ENCODE data around the gene DNM1. TPM values are rescaled to one million over a fixed set of nuclear protein-coding genes. Genes with fewer than 3 reads are reported as not detected.

DNM1 gene
- total RNA-seq, 1 experiment from 2014 or later: 5.0 TPM

DNA sequence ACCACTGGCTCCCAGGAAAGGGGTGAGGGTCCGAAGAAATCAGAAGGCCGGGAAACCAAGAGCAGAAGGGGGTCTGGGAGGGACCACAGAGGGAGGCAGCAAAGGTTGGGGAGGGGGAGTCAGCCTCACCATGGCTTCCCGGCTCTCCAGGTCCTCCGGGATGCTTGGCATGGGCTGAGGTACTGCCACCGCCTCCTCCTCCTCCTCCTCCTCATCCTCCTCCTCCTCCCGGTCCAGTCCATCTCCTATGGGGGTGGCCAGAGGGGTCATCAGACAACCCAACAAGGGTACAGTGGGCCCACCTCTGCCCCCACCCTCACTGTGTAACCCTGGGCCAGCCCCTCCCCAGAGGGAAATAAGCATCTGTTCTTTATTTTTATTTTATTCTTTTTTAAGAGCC lies 55.1 kb downstream of the DNM1 start:
- H3K36me3 ChIP-seq (ENCODE audit: insufficient read depth, low read length): 0 out of 2 replicates have a peak, but pooled peaks cover 2% of the 10 kb centered on the region
- no peaks in the 10 kb centered on the region for H3K27me3 ChIP-seq (ENCODE audit: low read length)
- no peaks in the 10 kb centered on the region for H3K79me2 ChIP-seq (ENCODE audit: low read length)
- H4K20me1 ChIP-seq (ENCODE audit: insufficient read depth, low read depth, low read length): 0 out of 2 replicates have a peak, but pooled peaks cover 6% of the 10 kb centered on the region
- no peak overlapping the region for H3K4me2 ChIP-seq (ENCODE audit: low read depth, low read length, poor library complexity, severe bottlenecking)
- no peak for DNase-seq
- H3K9me3 ChIP-seq (ENCODE audit: low read length): no peaks in the 10 kb centered on the region
- no peak overlapping the region for H3K4me3 ChIP-seq (ENCODE audit: low read length)
- H2AFZ ChIP-seq (ENCODE audit: low read length): no peak overlapping the region
- H3K9me2 ChIP-seq (replicated peaks; ENCODE audit: insufficient read depth, low read length): no peaks in the 10 kb centered on the region
- peaks cover 3% of the 10 kb centered on the region for H3K4me1 ChIP-seq (ENCODE audit: low read length)
- H3K27ac ChIP-seq (ENCODE audit: low read length): no peak overlapping the region
- no peak overlapping the region for H3K9ac ChIP-seq (ENCODE audit: low read length)

- H3K4me3 ChIP-seq (ENCODE audit: low read length): no peak overlapping the region
- DNase-seq: no peak
- H3K4me2 ChIP-seq (ENCODE audit: low read depth, low read length, poor library complexity, severe bottlenecking): no peak overlapping the region
- H3K9me2 ChIP-seq (replicated peaks; ENCODE audit: insufficient read depth, low read length): no peaks in the 10 kb centered on the region
- H3K36me3 ChIP-seq (ENCODE audit: insufficient read depth, low read length): 0 out of 2 replicates have a peak, but pooled peaks cover 2% of the 10 kb centered on the region
- no peaks in the 10 kb centered on the region for H3K27me3 ChIP-seq (ENCODE audit: low read length)
- no peaks in the 10 kb centered on the region; the same call in 1 of the 2 replicates for H3K4me1 ChIP-seq (ENCODE audit: low read length)
- 0 out of 2 replicates have a peak, but pooled peaks cover 6% of the 10 kb centered on the region for H4K20me1 ChIP-seq (ENCODE audit: insufficient read depth, low read depth, low read length)
- H2AFZ ChIP-seq (ENCODE audit: low read length): no peak overlapping the region
- H3K27ac ChIP-seq (ENCODE audit: low read length): no peak overlapping the region
- no peaks in the 10 kb centered on the region for H3K79me2 ChIP-seq (ENCODE audit: low read length)
- no peaks in the 10 kb centered on the region for H3K9me3 ChIP-seq (ENCODE audit: low read length)
- no peak overlapping the region for H3K9ac ChIP-seq (ENCODE audit: low read length)
Observed at GRCh38 chr9:128259156-128259555, 56.0 kb downstream of the DNM1 start.

GRCh38 chr9:128260340-128260739 lies 57.2 kb downstream of the DNM1 start:
- Histone ChIP-seq H3K4me3 (ENCODE audit: low read length) (no peak overlapping the region), H3K27ac (ENCODE audit: low read length) (no peak overlapping the region), H3K9ac (ENCODE audit: low read length) (no peak overlapping the region), H3K9me2 (replicated peaks; ENCODE audit: insufficient read depth, low read length) (no peaks in the 10 kb centered on the region), H3K27me3 (ENCODE audit: low read length) (no peaks in the 10 kb centered on the region), H3K9me3 (ENCODE audit: low read length) (no peaks in the 10 kb centered on the region), H2AFZ (ENCODE audit: low read length) (no peak overlapping the region), H3K4me1 (ENCODE audit: low read length) (no peaks in the 10 kb centered on the region; the same call in 1 of the 2 replicates), H3K4me2 (ENCODE audit: low read depth, low read length, poor library complexity, severe bottlenecking) (no peak overlapping the region), H3K79me2 (ENCODE audit: low read length) (no peaks in the 10 kb centered on the region), H3K36me3 (ENCODE audit: insufficient read depth, low read length) (0 out of 2 replicates have a peak, but pooled peaks cover 2% of the 10 kb centered on the region), H4K20me1 (ENCODE audit: insufficient read depth, low read depth, low read length) (no peaks in the 10 kb centered on the region)
- no peak for DNase-seq

DNA sequence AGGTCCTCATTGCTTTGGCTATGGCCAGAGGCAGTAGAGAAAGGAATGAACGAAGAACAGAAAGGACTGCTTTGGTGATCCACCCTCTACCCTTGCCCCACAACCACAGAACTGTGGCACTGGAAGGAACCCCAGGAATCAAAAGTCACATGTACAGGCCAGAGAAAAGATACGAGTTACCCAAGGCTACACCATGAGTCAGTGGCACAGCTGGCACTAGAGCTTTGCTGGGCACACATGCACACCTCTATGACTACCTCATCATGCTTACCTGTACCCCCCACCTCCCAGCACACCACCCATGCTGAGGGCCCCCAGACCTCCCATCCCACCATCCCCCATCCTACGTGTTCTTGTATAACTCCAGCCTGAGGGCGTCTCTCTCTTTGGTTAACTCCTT lies 59.5 kb downstream of the DNM1 start:
- H3K36me3 ChIP-seq (ENCODE audit: insufficient read depth, low read length): 0 out of 2 replicates have a peak, but pooled peaks cover 2% of the 10 kb centered on the region
- no peak overlapping the region for H3K9ac ChIP-seq (ENCODE audit: low read length)
- H3K9me3 ChIP-seq (ENCODE audit: low read length): no peaks in the 10 kb centered on the region
- H3K4me3 ChIP-seq (ENCODE audit: low read length): no peak overlapping the region
- no peaks in the 10 kb centered on the region for H3K79me2 ChIP-seq (ENCODE audit: low read length)
- H3K4me1 ChIP-seq (ENCODE audit: low read length): no peaks in the 10 kb centered on the region; the same call in 1 of the 2 replicates
- no peak overlapping the region for H3K27ac ChIP-seq (ENCODE audit: low read length)
- no peaks in the 10 kb centered on the region for H3K9me2 ChIP-seq (replicated peaks; ENCODE audit: insufficient read depth, low read length)
- no peaks in the 10 kb centered on the region for H3K27me3 ChIP-seq (ENCODE audit: low read length)
- no peak overlapping the region for H2AFZ ChIP-seq (ENCODE audit: low read length)
- DNase-seq: no peak
- no peak overlapping the region for H3K4me2 ChIP-seq (ENCODE audit: low read depth, low read length, poor library complexity, severe bottlenecking)
- no peaks in the 10 kb centered on the region for H4K20me1 ChIP-seq (ENCODE audit: insufficient read depth, low read depth, low read length)

DNA sequence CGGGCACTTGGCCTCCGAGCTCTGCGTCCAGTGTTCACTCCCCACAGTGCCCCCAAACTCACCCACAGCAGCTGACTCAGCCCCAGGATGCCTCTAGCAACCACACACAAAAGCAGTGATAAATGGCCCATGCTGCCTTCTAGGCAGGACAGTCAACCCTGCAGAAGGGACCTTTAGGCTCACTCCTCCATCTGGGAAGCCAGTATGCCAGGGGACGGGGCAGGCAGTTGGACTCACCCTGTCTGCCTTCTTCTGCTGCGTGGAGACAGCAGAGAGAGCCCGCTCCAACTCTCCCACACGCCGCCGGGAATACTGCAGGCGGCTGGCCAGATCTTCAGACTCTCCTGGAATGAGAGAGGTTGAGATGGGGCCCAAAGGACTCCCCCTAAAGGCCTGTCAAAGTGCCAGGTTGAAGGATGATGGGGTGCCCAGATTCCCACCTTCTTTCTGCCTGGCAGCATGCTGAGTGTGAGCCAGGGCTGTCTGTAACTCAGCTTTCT lies 62.2 kb downstream of the DNM1 start:
- peaks cover 1% of the 10 kb centered on the region; the same call in 1 of the 2 replicates for H3K36me3 ChIP-seq (ENCODE audit: insufficient read depth, low read length)
- H3K4me1 ChIP-seq (ENCODE audit: low read length): no peaks in the 10 kb centered on the region
- no peak for DNase-seq
- no peaks in the 10 kb centered on the region for H3K9me3 ChIP-seq (ENCODE audit: low read length)
- H3K27me3 ChIP-seq (ENCODE audit: low read length): no peaks in the 10 kb centered on the region
- no peak overlapping the region for H3K9ac ChIP-seq (ENCODE audit: low read length)
- H3K9me2 ChIP-seq (replicated peaks; ENCODE audit: insufficient read depth, low read length): no peaks in the 10 kb centered on the region
- no peaks in the 10 kb centered on the region for H3K79me2 ChIP-seq (ENCODE audit: low read length)
- H3K4me2 ChIP-seq (ENCODE audit: low read depth, low read length, poor library complexity, severe bottlenecking): no peak overlapping the region
- no peak overlapping the region for H2AFZ ChIP-seq (ENCODE audit: low read length)
- H3K27ac ChIP-seq (ENCODE audit: low read length): no peak overlapping the region
- no peaks in the 10 kb centered on the region for H4K20me1 ChIP-seq (ENCODE audit: insufficient read depth, low read depth, low read length)
- H3K4me3 ChIP-seq (ENCODE audit: low read length): no peak overlapping the region

DNA sequence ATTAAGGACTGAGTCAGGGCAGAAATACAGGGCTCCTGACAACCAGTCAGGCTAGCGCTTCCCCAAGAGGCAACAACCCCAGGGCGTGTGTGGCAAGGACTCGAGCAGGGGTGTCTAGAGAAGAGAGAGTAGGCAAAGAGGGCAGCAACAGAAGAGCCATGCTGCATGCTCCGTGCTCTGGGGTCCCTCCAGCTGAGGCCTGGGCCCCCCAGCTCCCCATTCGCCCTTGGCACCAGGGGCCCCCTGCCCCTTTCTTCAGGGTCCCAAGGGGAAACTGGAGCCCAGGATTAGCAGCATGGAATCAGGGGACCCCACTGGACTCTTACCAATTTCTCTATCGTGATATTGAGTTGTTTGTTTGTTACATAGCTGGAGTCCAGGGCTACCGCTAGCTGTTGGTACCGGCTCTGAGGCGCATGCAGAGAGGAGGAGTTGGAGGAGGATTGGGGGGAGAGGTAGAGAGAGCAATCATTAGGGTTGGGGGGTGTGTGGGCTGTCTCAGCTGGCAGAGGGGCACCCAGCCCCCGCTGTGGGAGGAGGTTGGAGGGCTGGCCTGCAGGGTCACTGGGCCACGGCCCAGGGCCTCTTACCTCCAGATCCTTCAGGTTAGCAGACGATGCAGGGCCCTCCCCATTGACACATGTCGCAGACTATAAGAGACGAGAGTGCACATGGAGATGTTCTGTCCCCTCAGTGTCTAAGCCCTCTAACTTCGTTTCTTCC lies 63.9 kb downstream of the DNM1 start:
- no peak for DNase-seq
- Histone ChIP-seq H4K20me1 (ENCODE audit: insufficient read depth, low read depth, low read length) (no peaks in the 10 kb centered on the region), H3K4me2 (ENCODE audit: low read depth, low read length, poor library complexity, severe bottlenecking) (no peak overlapping the region), H3K9me2 (replicated peaks; ENCODE audit: insufficient read depth, low read length) (no peaks in the 10 kb centered on the region), H3K27me3 (ENCODE audit: low read length) (no peaks in the 10 kb centered on the region), H3K9ac (ENCODE audit: low read length) (no peak overlapping the region), H3K79me2 (ENCODE audit: low read length) (no peaks in the 10 kb centered on the region), H3K36me3 (ENCODE audit: insufficient read depth, low read length) (peaks cover 3% of the 10 kb centered on the region; the same call in 1 of the 2 replicates), H3K27ac (ENCODE audit: low read length) (no peak overlapping the region), H2AFZ (ENCODE audit: low read length) (no peak overlapping the region), H3K4me1 (ENCODE audit: low read length) (no peaks in the 10 kb centered on the region), H3K9me3 (ENCODE audit: low read length) (no peaks in the 10 kb centered on the region), H3K4me3 (ENCODE audit: low read length) (no peak overlapping the region)

DNA sequence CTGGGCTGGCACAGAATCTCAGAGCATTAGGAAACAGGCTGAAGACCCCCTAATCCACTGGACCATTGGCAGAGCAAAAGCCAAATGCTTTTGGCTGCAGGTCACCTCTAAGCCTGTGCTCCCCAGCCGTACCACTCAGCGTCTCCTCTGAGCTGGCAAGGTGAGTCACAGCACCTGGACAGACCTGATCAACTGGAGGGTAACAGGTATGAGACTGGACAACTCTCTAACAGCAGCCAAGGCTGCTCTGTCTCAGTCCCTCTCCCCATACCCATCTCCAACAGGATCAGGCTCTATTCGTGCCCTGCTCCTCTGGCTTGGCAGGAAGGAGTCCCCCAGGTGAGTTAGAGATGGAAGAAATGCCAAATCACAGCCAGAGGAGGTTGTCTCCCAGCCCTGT lies 67.9 kb downstream of the DNM1 start:
- Histone ChIP-seq H3K36me3 (ENCODE audit: insufficient read depth, low read length) (peaks cover 3% of the 10 kb centered on the region; the same call in 1 of the 2 replicates), H4K20me1 (ENCODE audit: insufficient read depth, low read depth, low read length) (no peaks in the 10 kb centered on the region), H3K4me2 (ENCODE audit: low read depth, low read length, poor library complexity, severe bottlenecking) (no peak overlapping the region), H3K4me3 (ENCODE audit: low read length) (no peak overlapping the region), H3K27me3 (ENCODE audit: low read length) (no peaks in the 10 kb centered on the region), H3K27ac (ENCODE audit: low read length) (no peak overlapping the region), H3K4me1 (ENCODE audit: low read length) (peaks cover 13% of the 10 kb centered on the region), H3K9me3 (ENCODE audit: low read length) (no peaks in the 10 kb centered on the region), H2AFZ (ENCODE audit: low read length) (no peak overlapping the region), H3K9ac (ENCODE audit: low read length) (no peak overlapping the region), H3K79me2 (ENCODE audit: low read length) (peaks cover 20% of the 10 kb centered on the region), H3K9me2 (replicated peaks; ENCODE audit: insufficient read depth, low read length) (no peaks in the 10 kb centered on the region)
- no peak for DNase-seq

DNA sequence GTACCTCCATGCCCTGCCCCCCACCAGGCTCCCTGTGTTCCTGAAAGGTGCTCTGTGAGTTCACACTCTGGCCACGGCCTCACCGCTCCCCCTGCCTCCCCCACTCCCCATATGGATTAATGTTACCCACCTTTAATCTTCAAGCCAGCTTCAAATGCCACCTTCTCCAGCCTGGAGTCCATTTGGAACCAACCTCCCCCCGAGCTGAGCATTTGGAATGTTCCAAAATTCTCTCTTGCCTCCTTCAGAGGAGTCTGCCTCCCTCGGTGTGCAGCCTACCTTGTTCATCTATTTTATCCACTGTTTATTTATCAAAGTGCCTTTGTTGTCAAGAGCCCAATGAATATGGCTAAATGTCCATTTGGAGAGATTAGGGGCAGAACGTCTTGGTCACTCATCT lies 68.3 kb downstream of the DNM1 start:
- Histone ChIP-seq H2AFZ (ENCODE audit: low read length) (no peak overlapping the region), H3K27me3 (ENCODE audit: low read length) (no peaks in the 10 kb centered on the region), H3K9ac (ENCODE audit: low read length) (no peak overlapping the region), H3K36me3 (ENCODE audit: insufficient read depth, low read length) (peaks cover 3% of the 10 kb centered on the region; the same call in 1 of the 2 replicates), H3K9me2 (replicated peaks; ENCODE audit: insufficient read depth, low read length) (no peaks in the 10 kb centered on the region), H4K20me1 (ENCODE audit: insufficient read depth, low read depth, low read length) (no peaks in the 10 kb centered on the region), H3K4me3 (ENCODE audit: low read length) (no peak overlapping the region), H3K27ac (ENCODE audit: low read length) (no peak overlapping the region), H3K4me1 (ENCODE audit: low read length) (peaks cover 13% of the 10 kb centered on the region), H3K9me3 (ENCODE audit: low read length) (no peaks in the 10 kb centered on the region), H3K79me2 (ENCODE audit: low read length) (peaks cover 23% of the 10 kb centered on the region), H3K4me2 (ENCODE audit: low read depth, low read length, poor library complexity, severe bottlenecking) (no peak overlapping the region)
- DNase-seq: no peak

All from Karpas-422 (cell line).